ENCODE measurements around the gene BLNK.

BLNK gene

DNA sequence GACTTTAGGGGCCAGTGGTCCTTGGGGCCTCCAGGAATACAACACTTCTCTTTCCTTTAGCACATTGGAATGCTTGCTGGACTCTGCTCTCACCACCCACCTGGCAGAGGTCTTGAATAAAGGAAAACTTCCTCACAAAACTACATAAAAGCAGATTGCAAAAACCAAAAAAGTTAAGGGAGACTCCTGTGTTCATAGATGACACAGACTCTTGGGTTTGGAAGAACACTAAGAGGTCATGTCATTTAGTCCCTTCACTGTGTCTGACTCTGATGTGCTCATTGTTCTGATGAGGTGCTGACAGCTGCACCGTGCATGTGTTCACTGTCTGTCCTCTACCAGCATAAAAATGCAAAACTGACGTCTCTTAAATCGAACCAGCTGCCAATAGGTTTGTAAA, 11.4 kb downstream of the BLNK start:
- FAIRE-seq, result no peak

DNA sequence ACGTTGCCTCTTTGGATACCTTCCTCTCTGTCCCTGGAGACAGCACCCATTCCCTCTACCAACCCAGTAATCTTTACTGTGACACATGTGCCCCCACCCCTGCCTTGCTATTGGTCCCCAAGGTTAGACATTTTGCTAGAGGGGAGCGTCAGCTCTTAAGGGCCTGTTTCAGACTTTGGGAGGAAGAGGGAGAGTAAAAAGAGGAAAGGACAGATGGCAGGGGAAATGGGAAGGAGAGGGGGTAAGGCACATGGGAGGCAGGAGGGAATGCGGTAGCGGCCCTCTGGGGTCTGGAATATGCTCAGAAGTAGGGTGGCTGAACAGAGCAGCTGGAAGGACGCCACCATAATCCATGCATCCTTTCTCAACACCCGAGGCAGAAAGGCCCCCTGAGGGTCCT, 12.2 kb downstream of the BLNK start:
- no peak for FAIRE-seq

GRCh38 chr10:96257944-96258343, 13.4 kb downstream of the BLNK start:
- no peak for FAIRE-seq

GRCh38 chr10:96255549-96256333, 15.6 kb downstream of the BLNK start:
- FAIRE-seq, result no peak

GRCh38 chr10:96254976-96255375, 16.4 kb downstream of the BLNK start:
- no peak for FAIRE-seq

DNA sequence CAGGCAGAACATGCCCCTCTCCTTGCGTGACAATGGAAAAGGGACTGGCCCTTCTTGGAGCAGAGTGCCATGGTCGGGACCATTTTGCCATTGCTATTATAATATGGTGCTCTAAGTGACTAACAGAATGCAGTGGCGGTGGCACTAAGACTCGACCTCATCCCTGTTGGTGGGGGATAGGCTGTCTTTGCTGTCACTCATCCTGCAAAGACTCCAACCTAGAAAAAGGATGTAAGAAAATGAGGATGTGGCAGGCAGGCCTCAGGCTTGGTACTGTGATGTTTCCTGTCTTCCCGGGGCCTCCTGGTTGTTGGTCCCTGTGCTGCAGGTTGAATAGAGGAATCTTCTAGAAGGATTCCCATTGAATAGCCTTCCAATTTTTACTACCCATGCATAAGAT, 18.6 kb downstream of the BLNK start:
- no peak for FAIRE-seq

DNA sequence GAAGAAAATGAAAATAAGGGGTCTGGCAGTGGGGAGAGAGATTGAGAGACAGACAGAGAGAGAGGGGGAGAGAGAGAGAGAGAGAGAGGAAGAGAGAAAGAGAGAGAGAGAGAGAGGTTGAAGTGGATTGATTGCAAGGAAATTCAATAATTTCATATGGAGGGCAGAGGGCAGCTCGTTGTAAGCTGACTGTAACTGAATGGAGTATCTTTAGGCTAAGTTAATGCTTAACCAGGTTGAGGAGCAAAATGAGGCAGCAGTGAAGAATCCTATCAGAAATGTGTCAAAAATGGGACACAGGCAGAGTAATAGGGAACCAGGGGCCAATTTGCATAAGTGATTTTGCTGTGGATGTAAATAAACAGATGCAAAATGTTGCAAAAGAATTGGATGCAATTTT, 21.0 kb downstream of the BLNK start:
- no peak for FAIRE-seq

GRCh38 chr10:96249264-96249663, 22.1 kb downstream of the BLNK start:
- no peak for FAIRE-seq

- FAIRE-seq, result no peak
Measured at GRCh38 chr10:96244354-96244753, 27.0 kb downstream of the BLNK start.

DNA sequence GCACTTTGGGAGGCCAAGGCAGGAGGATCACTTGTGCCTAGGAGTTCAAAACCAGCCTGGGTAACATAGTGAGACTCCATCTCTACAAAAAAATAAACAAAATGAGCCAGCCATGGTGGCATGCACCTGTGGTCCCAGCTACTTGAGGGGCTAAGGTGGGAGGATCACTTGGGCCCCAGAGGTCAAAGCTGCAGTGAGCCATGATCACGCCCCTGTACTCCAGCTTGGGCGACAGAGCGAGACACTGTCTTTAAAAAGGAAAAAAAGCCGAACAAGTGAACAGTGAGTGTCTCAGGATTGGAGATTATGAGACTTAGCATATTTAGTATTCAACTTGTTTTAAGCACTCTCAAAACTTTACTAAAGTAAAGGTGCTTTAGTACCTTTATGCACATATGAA, 28.1 kb downstream of the BLNK start:
- FAIRE-seq, result no peak

DNA sequence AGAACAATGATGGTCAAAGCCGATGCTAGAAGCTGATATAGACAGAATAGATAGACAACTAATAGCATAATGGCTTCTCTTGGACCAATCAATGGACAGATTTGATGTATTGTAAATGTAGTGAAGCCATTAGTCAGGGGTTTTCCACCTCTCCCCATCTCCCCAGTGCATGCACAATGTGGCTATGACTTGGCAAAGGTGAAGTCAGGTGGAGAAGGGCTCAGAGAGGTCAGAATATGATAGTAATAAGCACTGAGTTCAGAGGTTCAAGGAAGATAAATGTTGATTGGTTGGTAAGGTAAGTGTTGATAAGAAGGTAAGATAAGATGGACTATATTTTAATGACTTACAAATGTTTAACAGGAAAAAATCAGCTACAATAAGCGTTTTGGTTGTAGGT, 28.5 kb downstream of the BLNK start:
- FAIRE-seq, result no peak

GRCh38 chr10:96238646-96239623, 32.4 kb downstream of the BLNK start:
- no peak for FAIRE-seq

DNA sequence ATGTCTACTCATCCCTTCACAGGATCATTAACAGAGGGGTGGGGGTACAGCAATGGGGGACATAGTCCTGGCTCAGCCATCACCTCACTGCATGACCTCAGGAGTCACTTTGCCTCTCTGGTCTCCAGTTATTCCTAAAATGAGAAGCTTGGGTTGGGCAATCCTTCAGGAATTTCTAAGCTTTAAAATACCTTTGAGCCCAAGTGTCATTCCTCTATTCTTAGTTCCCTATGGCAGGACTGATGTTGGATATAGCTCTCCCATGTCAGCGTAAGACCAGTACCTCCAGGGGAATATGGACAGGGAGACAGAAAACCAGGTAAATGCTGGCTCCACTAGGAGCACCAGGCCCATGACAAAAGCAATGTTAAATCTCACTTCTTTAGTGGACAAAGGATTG, 34.5 kb downstream of the BLNK start:
- FAIRE-seq, result no peak

DNA sequence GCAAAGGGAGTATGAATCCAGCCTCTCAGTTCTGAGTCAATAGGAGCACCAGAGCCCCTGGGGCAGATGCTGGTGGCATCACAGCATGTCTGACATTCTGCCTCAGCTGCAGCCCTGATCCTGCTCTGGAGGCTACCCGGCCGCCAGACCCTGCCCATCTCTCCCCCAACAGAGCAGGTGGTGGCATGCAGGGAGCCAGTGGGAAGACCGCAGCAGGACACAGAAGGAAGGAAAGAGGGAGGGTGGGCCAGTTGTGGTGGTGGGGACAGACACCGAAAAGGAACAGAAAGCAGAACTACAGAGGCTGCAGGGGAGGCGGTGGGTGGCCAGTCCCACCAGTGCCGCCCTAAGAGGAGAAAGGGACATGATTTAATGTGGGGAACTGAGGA, 35.3 kb downstream of the BLNK start:
- no peak for FAIRE-seq

- FAIRE-seq, result no peak
Measured at GRCh38 chr10:96235326-96236089, 35.9 kb downstream of the BLNK start.

DNA sequence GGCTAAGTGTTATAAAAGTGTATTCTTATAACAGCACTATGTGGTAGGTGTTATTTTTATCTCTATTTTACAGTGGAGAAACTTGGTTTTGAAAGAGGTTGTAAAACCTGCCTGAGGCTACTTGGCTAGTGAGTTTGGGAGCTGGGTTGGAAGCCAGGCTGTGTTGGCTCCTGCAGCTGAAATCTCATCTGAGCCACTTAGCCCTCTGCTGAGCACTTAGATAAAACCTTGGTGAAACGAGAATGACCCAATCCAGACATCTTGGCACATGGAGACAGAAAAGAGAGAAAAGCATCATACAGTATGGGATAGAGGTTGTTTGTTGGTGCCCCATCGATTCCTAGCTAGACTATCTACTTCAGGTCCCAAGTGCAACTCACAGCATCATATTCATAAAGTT, 37.4 kb downstream of the BLNK start:
- no peak for FAIRE-seq

- no peak for FAIRE-seq
Measured at GRCh38 chr10:96230527-96230926, 40.8 kb downstream of the BLNK start.

DNA sequence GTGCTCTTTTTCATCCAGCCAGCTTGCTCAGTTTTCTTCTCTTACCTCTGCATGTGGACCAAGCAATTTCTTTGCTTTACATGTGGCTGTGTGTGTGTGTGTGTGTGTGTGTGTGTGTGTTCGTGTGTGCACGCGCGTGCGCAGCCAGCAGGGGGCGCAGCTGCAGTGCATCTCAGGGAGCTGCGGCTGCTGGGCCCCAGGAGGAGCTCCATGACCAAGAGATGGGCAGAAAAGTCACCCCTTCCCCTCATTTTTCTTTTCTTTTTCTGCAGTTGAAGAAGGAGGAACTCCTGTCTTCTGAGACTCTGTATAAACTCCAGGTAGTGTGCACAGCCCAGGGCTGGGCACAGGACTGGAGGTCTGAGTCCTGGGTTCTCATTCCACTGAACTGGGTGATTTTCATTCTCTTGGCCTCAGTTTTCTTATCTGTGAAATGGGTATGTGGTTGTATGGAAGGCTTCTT, 41.8 kb downstream of the BLNK start:
- FAIRE-seq, result no peak

- no peak for FAIRE-seq
Measured at GRCh38 chr10:96228408-96228994, 42.9 kb downstream of the BLNK start.

DNA sequence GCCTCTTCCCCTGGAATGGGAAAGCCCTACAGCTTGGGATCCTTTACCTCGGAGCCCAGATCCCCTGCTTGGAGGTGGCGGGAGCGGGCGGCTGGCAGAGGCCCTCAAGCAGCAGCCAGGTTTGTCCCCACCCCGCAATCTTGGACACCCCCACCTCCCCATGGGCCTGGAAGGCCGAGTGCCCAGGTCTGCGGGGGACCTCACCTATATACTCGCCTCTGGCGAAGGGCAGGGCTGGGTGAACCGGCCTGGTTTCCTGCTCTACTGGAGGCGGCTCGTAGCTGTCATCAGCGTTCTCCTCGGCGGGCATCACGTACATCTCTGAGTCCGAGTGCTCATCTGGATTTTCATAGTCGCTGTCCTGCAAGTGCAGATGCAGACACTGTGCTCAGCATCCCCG, 44.2 kb downstream of the BLNK start:
- FAIRE-seq, result no peak

DNA sequence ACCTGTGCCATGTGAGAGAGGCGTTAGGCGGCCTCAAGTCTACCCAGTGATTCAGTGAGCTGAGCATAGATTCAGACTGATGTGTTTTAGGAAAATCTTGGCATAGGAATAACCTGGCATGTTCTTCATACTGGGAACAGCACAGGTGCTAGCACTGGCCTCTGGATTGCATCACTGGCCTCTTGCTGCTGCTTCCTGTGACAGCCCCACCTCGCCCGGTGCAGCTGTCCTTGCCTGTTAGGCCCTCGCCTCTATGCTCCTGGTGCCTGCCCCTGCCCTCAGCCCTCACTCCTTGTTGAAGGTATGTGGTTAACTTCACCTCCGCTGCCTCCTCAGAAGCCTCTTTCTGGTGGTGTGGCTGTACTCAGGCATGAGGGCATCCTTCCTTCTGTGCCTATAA, 46.2 kb downstream of the BLNK start:
- no peak for FAIRE-seq

- no peak for FAIRE-seq
Measured at GRCh38 chr10:96222908-96223307, 48.5 kb downstream of the BLNK start.

GRCh38 chr10:96222441-96222840, 48.9 kb downstream of the BLNK start:
- FAIRE-seq, result no peak

Data from colon (tissue), 2 donors.